ENCODE data around the gene CPED1.

Gene CPED1

GRCh38 chr7:121262969-121263368 is 274.5 kb downstream of the CPED1 start:
- H3K79me2 ChIP-seq (ENCODE audit: insufficient read depth, low read length): no peaks in the 10 kb centered on the region
- no peak overlapping the region for H3K9ac ChIP-seq (ENCODE audit: low read length)
- no peaks in the 10 kb centered on the region for H4K20me1 ChIP-seq (ENCODE audit: insufficient read depth, low read length)
- H3K4me3 ChIP-seq (ENCODE audit: low read depth, low read length, poor library complexity, severe bottlenecking): no peak overlapping the region
- H2AFZ ChIP-seq (ENCODE audit: low read length): no peak overlapping the region
- H3K9me3 ChIP-seq (ENCODE audit: low read length): no peaks in the 10 kb centered on the region
- no peaks in the 10 kb centered on the region for H3F3A ChIP-seq (ENCODE audit: insufficient read depth, low read length)
- H3K4me2 ChIP-seq (ENCODE audit: low read length): no peak overlapping the region
- no peaks in the 10 kb centered on the region for H3K9me2 ChIP-seq (ENCODE audit: low read depth, low read length)
- no peaks in the 10 kb centered on the region for H3K27me3 ChIP-seq (ENCODE audit: insufficient read depth, low read length)
- no peaks in the 10 kb centered on the region for H3K36me3 ChIP-seq (ENCODE audit: insufficient read depth, low read length)
- no peak overlapping the region for H3K27ac ChIP-seq (ENCODE audit: low read depth, low read length, poor library complexity, severe bottlenecking)
- H3K4me1 ChIP-seq (ENCODE audit: insufficient read depth, low read length, severe bottlenecking): no peaks in the 10 kb centered on the region
- TF ChIP-seq EZH2 (IDR thresholded peaks at IDR 0.05; ENCODE audit: borderline replicate concordance, low read length): no peak
- TF ChIP-seq, protein P1, sequence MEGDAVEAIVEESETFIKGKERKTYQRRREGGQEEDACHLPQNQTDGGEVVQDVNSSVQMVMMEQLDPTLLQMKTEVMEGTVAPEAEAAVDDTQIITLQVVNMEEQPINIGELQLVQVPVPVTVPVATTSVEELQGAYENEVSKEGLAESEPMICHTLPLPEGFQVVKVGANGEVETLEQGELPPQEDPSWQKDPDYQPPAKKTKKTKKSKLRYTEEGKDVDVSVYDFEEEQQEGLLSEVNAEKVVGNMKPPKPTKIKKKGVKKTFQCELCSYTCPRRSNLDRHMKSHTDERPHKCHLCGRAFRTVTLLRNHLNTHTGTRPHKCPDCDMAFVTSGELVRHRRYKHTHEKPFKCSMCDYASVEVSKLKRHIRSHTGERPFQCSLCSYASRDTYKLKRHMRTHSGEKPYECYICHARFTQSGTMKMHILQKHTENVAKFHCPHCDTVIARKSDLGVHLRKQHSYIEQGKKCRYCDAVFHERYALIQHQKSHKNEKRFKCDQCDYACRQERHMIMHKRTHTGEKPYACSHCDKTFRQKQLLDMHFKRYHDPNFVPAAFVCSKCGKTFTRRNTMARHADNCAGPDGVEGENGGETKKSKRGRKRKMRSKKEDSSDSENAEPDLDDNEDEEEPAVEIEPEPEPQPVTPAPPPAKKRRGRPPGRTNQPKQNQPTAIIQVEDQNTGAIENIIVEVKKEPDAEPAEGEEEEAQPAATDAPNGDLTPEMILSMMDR (IDR thresholded peaks at IDR 0.05; ENCODE audit: low read length): no peak

DNA sequence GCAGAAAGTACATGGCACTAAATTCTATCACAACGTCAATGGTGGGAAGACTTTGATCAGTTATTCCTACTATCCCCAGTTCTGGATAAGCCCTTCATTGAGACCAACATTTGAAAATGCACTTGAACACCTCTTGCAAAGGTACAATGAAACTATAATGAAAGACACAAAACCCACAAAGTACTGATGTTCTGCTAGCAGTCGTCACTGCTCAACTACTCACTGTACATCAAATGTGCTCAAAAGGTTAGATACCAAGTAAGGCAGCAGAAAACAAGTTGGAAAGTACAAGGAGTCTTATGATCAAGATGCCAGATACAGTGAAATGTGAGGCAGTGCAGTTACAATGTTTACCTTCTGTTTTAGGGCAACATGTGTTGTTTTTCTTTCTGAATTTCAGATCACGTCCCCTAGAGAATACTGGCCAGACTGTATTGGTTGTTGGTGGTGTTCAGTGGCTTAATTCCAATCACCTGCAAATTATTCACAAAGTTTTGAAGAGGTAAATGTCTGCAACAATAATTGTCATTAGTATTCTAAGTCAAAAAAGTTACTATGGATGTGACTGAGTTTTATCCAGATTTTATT is 277.9 kb downstream of the CPED1 start:
- Histone ChIP-seq H4K20me1 (ENCODE audit: insufficient read depth, low read length) (no peaks in the 10 kb centered on the region), H3K9ac (ENCODE audit: low read length) (no peak overlapping the region), H3F3A (ENCODE audit: insufficient read depth, low read length) (no peaks in the 10 kb centered on the region), H3K4me1 (ENCODE audit: insufficient read depth, low read length, severe bottlenecking) (no peaks in the 10 kb centered on the region), H3K9me3 (ENCODE audit: low read length) (no peaks in the 10 kb centered on the region), H3K4me3 (ENCODE audit: low read depth, low read length, poor library complexity, severe bottlenecking) (no peak overlapping the region), H3K79me2 (ENCODE audit: insufficient read depth, low read length) (no peaks in the 10 kb centered on the region), H3K9me2 (ENCODE audit: low read depth, low read length) (no peaks in the 10 kb centered on the region), H3K27me3 (ENCODE audit: insufficient read depth, low read length) (no peaks in the 10 kb centered on the region), H3K27ac (ENCODE audit: low read depth, low read length, poor library complexity, severe bottlenecking) (no peak overlapping the region), H3K4me2 (ENCODE audit: low read length) (no peak overlapping the region), H2AFZ (ENCODE audit: low read length) (no peak overlapping the region), H3K36me3 (ENCODE audit: insufficient read depth, low read length) (peaks cover 5% of the 10 kb centered on the region; the same call in 1 of the 2 replicates)
- TF ChIP-seq, protein P1 (IDR thresholded peaks at IDR 0.05; ENCODE audit: low read length): no peak
- TF ChIP-seq EZH2 (IDR thresholded peaks at IDR 0.05; ENCODE audit: borderline replicate concordance, low read length): no peak

GRCh38 chr7:121267612-121268011 is 279.1 kb downstream of the CPED1 start:
- H2AFZ ChIP-seq (ENCODE audit: low read length): no peak overlapping the region
- no peaks in the 10 kb centered on the region for H3F3A ChIP-seq (ENCODE audit: insufficient read depth, low read length)
- no peak overlapping the region for H3K4me2 ChIP-seq (ENCODE audit: low read length)
- H3K9ac ChIP-seq (ENCODE audit: low read length): no peak overlapping the region
- no peak overlapping the region for H3K27ac ChIP-seq (ENCODE audit: low read depth, low read length, poor library complexity, severe bottlenecking)
- no peaks in the 10 kb centered on the region for H3K9me2 ChIP-seq (ENCODE audit: low read depth, low read length)
- no peaks in the 10 kb centered on the region for H4K20me1 ChIP-seq (ENCODE audit: insufficient read depth, low read length)
- TF ChIP-seq, protein P1 (IDR thresholded peaks at IDR 0.05; ENCODE audit: low read length): no peak
- TF ChIP-seq EZH2 (IDR thresholded peaks at IDR 0.05; ENCODE audit: borderline replicate concordance, low read length): no peak
- no peak overlapping the region for H3K4me3 ChIP-seq (ENCODE audit: low read depth, low read length, poor library complexity, severe bottlenecking)
- no peaks in the 10 kb centered on the region for H3K9me3 ChIP-seq (ENCODE audit: low read length)
- H3K36me3 ChIP-seq (ENCODE audit: insufficient read depth, low read length): peaks cover 5% of the 10 kb centered on the region; the same call in 1 of the 2 replicates
- H3K4me1 ChIP-seq (ENCODE audit: insufficient read depth, low read length, severe bottlenecking): no peaks in the 10 kb centered on the region
- H3K27me3 ChIP-seq (ENCODE audit: insufficient read depth, low read length): no peaks in the 10 kb centered on the region
- no peaks in the 10 kb centered on the region for H3K79me2 ChIP-seq (ENCODE audit: insufficient read depth, low read length)

Data from OCI-LY1 (cell line).